ENCODE measurements around the gene ELFN1. TPM values are rescaled to one million over a fixed set of nuclear protein-coding genes. Genes with fewer than 3 reads are reported as not detected.

The ELFN1 gene
- total RNA-seq, 2 donors from 2014 or later: 0.06 to 0.19 TPM

GRCh38 chr7:1698951-1699350 lies 28.9 kb downstream of the ELFN1 start:
- Mint-ChIP-seq H3K27me3 (peaks cover 6% of the 10 kb centered on the region), H3K36me3 (ENCODE audit: low read depth) (no peaks in the 10 kb centered on the region), H3K9me3 (no peaks in the 10 kb centered on the region), H3K4me3 (no peak overlapping the region), H3K27ac (no peak overlapping the region), H3K4me1 (no peaks in the 10 kb centered on the region)
- ATAC-seq (replicated peaks): no peak

- Mint-ChIP-seq H3K4me3 (no peak overlapping the region), H3K36me3 (ENCODE audit: low read depth) (no peaks in the 10 kb centered on the region), H3K27me3 (peaks cover 6% of the 10 kb centered on the region), H3K4me1 (no peaks in the 10 kb centered on the region), H3K9me3 (no peaks in the 10 kb centered on the region), H3K27ac (no peak overlapping the region)
- ATAC-seq (replicated peaks): no peak
Measured at GRCh38 chr7:1700086-1700485, 30.0 kb downstream of the ELFN1 start.

GRCh38 chr7:1700536-1701333 lies 30.7 kb downstream of the ELFN1 start:
- Mint-ChIP-seq H3K9me3 (no peaks in the 10 kb centered on the region), H3K27me3 (peaks cover 6% of the 10 kb centered on the region), H3K36me3 (ENCODE audit: low read depth) (no peaks in the 10 kb centered on the region), H3K4me3 (no peak overlapping the region), H3K4me1 (no peaks in the 10 kb centered on the region), H3K27ac (no peak overlapping the region)
- ATAC-seq (replicated peaks): no peak

GRCh38 chr7:1702652-1703051 lies 32.6 kb downstream of the ELFN1 start:
- ATAC-seq (replicated peaks): no peak
- H3K36me3 Mint-ChIP-seq (ENCODE audit: low read depth): no peaks in the 10 kb centered on the region
- H3K9me3 Mint-ChIP-seq: no peaks in the 10 kb centered on the region
- H3K4me1 Mint-ChIP-seq: no peaks in the 10 kb centered on the region
- H3K27me3 Mint-ChIP-seq: peaks cover 6% of the 10 kb centered on the region
- H3K27ac Mint-ChIP-seq: no peak overlapping the region
- H3K4me3 Mint-ChIP-seq: no peak overlapping the region

GRCh38 chr7:1703441-1703840 lies 33.4 kb downstream of the ELFN1 start:
- no peaks in the 10 kb centered on the region for H3K9me3 Mint-ChIP-seq
- no peak overlapping the region for H3K27ac Mint-ChIP-seq
- H3K27me3 Mint-ChIP-seq: peaks cover 6% of the 10 kb centered on the region
- H3K4me1 Mint-ChIP-seq: no peaks in the 10 kb centered on the region
- no peak for ATAC-seq (replicated peaks)
- no peaks in the 10 kb centered on the region for H3K36me3 Mint-ChIP-seq (ENCODE audit: low read depth)
- no peak overlapping the region for H3K4me3 Mint-ChIP-seq

- no peak for ATAC-seq (replicated peaks)
- no peaks in the 10 kb centered on the region for H3K9me3 Mint-ChIP-seq
- H3K27ac Mint-ChIP-seq: no peak overlapping the region
- peaks cover 3% of the 10 kb centered on the region for H3K27me3 Mint-ChIP-seq
- H3K4me1 Mint-ChIP-seq: no peaks in the 10 kb centered on the region
- H3K36me3 Mint-ChIP-seq (ENCODE audit: low read depth): no peaks in the 10 kb centered on the region
- H3K4me3 Mint-ChIP-seq: no peak overlapping the region
Measured at GRCh38 chr7:1703871-1704810, 34.1 kb downstream of the ELFN1 start.

- no peaks in the 10 kb centered on the region for H3K36me3 Mint-ChIP-seq (ENCODE audit: low read depth)
- no peaks in the 10 kb centered on the region for H3K4me1 Mint-ChIP-seq
- no peak for ATAC-seq (replicated peaks)
- H3K27me3 Mint-ChIP-seq: peaks cover 3% of the 10 kb centered on the region
- no peaks in the 10 kb centered on the region for H3K9me3 Mint-ChIP-seq
- H3K4me3 Mint-ChIP-seq: no peak overlapping the region
- no peak overlapping the region for H3K27ac Mint-ChIP-seq
Measured at GRCh38 chr7:1704811-1705738, 35.0 kb downstream of the ELFN1 start.

GRCh38 chr7:1705856-1706255 lies 35.8 kb downstream of the ELFN1 start:
- no peak overlapping the region for H3K27ac Mint-ChIP-seq
- H3K9me3 Mint-ChIP-seq: no peaks in the 10 kb centered on the region
- H3K4me1 Mint-ChIP-seq: no peaks in the 10 kb centered on the region
- H3K27me3 Mint-ChIP-seq: peaks cover 3% of the 10 kb centered on the region
- H3K36me3 Mint-ChIP-seq (ENCODE audit: low read depth): no peaks in the 10 kb centered on the region
- ATAC-seq (replicated peaks): no peak
- no peak overlapping the region for H3K4me3 Mint-ChIP-seq

GRCh38 chr7:1706381-1706720 lies 36.3 kb downstream of the ELFN1 start:
- no peak overlapping the region for H3K4me3 Mint-ChIP-seq
- no peaks in the 10 kb centered on the region for H3K9me3 Mint-ChIP-seq
- H3K36me3 Mint-ChIP-seq (ENCODE audit: low read depth): no peaks in the 10 kb centered on the region
- no peak overlapping the region for H3K27ac Mint-ChIP-seq
- H3K4me1 Mint-ChIP-seq: no peaks in the 10 kb centered on the region
- ATAC-seq (replicated peaks): no peak
- H3K27me3 Mint-ChIP-seq: peaks cover 3% of the 10 kb centered on the region

- H3K4me3 Mint-ChIP-seq: no peak overlapping the region
- no peaks in the 10 kb centered on the region for H3K27me3 Mint-ChIP-seq
- H3K9me3 Mint-ChIP-seq: no peaks in the 10 kb centered on the region
- no peak for ATAC-seq (replicated peaks)
- no peaks in the 10 kb centered on the region for H3K36me3 Mint-ChIP-seq (ENCODE audit: low read depth)
- no peak overlapping the region for H3K27ac Mint-ChIP-seq
- no peaks in the 10 kb centered on the region for H3K4me1 Mint-ChIP-seq
Measured at GRCh38 chr7:1706721-1707613, 36.9 kb downstream of the ELFN1 start.

GRCh38 chr7:1707756-1708595 lies 37.9 kb downstream of the ELFN1 start:
- no peak overlapping the region for H3K4me3 Mint-ChIP-seq
- H3K27me3 Mint-ChIP-seq: no peaks in the 10 kb centered on the region
- ATAC-seq (replicated peaks): no peak
- no peak overlapping the region for H3K27ac Mint-ChIP-seq
- no peaks in the 10 kb centered on the region for H3K9me3 Mint-ChIP-seq
- no peaks in the 10 kb centered on the region for H3K4me1 Mint-ChIP-seq
- H3K36me3 Mint-ChIP-seq (ENCODE audit: low read depth): no peaks in the 10 kb centered on the region

- Mint-ChIP-seq H3K4me3 (no peak overlapping the region), H3K9me3 (no peaks in the 10 kb centered on the region), H3K27me3 (no peaks in the 10 kb centered on the region), H3K27ac (no peak overlapping the region), H3K4me1 (no peaks in the 10 kb centered on the region), H3K36me3 (ENCODE audit: low read depth) (no peaks in the 10 kb centered on the region)
- no peak for ATAC-seq (replicated peaks)
Measured at GRCh38 chr7:1708596-1709251, 38.6 kb downstream of the ELFN1 start.

Measured in activated T-helper 17 cell treated with anti-CD3 and anti-CD28 coated beads, Interleukin-2, amount 50 U/mL, for 72 hours (primary cell).